Fibroblast of skin of scalp (primary cell): ENCODE results near the gene CGA.

Experiments used
- DNase-seq: peaks from one replicate; pipeline ENCODE4 v3.0.0-alpha.2; 2013

CGA gene

DNA sequence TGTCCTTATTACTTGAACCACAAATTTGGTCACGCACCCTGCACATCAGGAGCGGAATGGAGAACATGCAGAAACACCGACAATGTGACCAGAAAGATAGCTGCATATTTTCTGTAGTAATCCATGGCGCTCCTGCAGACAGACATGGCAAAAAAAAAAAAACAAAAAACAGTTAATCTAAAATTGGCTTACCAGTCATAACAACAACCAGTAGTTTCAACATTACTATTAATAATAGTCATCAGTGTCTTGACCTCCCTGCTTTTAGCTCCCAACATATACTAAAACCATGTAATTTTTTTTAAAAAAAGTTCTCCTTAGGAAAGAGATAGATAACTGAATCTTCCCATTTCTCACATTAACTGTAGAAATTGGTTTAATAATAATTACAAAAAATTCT is 6.8 kb downstream of the CGA start:
- no peak for DNase-seq

GRCh38 chr6:87082160-87082721 is 12.7 kb downstream of the CGA start:
- no peak for DNase-seq

DNA sequence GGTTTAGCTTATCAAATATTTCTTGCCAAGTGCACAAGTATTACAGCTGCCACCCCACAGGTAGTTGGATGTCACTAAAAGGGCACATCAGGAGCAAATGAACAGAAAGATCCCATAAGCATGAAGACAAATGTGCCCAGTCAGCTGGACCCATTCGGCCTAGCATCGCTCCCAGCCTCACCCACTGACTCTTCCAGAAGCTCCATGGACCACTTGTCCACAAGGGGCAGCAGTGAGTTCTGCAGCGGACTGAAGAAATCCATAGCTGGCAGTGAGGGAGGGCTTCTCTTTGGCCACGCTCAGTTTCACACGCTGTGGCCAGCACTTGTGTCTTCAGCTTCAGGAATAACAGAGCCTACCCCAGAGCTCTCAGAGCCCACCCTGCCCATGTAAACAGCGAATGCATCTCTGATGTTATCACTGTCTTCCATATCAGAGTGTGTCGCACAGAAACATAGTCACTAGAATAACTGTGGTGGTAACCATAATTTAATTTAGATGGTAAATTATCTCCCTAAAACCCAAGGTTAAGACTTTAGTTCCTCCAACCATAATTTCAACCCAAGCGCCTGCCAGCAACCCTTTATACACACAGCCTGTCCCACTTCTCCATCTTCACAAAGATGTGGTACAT is 15.8 kb downstream of the CGA start:
- peak; percentile 64 for DNase-seq

- DNase-seq: no peak
Measured at GRCh38 chr6:87075168-87075567, 19.7 kb downstream of the CGA start.

DNA sequence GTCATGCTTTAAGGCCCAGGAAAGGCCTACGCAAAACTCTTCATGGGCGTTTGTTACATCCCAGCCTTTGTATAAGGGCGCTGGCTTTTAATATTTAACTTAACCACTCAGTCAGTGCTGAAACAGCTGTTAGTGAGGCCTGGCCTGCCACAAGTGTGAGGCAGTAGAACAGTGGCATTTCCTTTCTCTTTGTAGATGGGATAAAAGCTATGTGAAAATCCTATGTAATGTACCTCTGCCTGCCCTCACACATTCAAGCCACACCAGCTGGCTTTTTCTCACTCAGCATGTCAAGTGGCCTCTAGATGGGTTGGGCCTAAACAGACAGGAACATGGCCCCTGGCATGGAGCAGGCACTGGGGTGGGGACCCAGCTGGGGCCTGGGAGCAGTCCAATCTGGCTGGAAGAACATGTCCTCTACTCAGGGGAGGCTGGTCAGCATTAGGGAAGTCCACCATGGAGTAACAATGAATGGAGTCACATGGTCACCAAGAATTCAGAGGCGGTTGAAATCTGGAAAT is 20.7 kb downstream of the CGA start:
- DNase-seq: no peak

DNA sequence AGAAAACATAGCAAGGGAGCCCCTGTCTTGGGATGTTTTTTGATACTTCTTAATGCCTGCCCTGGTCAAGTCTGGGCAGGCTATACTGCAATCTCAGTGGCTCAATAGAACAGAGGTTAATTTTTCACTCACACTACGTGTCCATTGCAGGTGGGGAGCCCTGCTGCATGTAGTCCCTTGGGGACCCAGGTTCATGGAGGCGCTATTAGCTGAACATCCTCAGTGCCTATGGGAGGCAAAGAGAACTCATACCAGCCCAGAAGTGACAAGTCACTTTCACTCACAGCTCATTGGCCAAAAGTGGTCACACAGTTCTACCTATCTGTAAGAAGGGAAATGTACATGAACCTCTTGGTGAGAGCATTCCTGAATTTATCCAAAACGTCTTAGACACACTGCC is 23.2 kb downstream of the CGA start:
- DNase-seq: no peak

GRCh38 chr6:87070741-87071140 is 24.2 kb downstream of the CGA start:
- no peak for DNase-seq

DNA sequence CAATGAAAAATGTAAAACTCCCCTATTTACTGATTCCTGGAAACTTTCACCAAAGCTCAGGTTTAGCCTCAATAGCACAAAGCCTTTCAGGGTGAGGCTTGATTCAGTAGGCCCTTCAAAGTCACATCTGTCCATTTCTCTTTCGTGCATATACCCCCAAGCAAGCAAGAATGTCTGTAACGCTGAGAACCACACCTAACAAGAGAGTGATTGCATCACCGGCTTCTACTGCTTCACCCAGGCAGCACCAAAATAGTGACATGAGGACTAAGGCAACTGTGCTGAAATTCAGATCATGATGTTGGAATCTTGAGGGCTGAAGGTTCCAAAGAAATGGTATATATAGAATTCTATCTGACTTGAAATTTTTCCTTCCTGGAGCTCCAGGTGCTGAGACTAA is 26.1 kb downstream of the CGA start:
- no peak for DNase-seq

DNA sequence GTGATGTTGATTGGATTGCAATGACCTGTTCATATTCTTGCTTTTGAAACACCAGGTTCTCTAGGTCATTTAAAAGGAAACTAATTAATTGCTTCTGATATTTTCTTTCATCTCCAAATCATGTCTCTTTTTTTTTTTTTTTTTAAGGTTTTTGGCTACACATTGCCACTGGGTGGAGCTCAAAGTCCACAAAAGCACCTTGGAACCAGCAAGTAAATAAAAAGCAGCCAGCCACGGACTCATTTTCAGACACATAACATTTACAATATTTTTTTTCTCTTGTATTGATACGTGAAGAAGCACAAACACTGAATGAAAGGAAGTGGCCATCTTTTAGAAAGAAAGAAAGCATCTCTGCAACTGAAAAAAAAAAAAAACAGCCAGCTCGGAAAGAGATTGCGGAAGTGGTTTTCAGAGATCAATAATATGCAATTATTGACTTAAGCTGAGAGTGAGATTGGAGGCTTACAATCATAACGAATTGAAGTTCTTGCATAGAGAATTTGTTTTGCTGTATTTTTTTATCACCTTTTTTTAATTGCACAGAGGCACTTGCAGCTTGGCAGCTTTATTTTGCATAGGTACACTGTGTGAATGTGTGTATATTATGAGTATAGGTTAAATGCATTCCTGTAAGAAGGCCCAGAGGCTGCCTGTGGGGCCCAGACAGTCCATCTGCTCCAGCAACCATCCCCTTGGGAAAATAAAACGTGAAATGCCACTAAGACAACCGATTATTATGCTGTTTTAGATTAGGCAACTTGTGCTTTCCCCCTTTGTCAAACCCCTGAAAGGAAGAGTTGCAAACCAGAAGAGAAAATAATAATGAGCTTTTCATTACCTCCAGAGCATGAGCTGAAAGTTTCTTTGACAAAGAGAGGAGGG is 28.2 kb downstream of the CGA start:
- peak; percentile 72 for DNase-seq

DNA sequence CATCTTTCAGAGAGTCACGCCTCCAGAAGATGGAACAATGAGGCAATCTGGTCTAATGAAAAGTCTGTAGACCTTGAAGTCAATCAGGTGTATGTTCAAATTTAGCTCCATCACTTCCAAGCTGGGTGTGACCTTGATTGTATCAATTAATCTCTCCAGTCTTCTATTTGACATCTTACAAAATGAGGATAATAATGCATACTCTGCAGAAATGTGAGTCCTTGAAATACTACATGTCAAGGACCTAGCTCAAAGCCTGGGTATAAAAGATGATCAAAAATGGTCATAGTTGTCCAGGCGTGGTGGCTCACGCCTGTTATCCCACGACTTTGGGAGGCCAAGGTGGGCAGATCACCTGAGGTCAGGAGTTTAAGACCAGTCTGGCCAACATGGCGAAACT is 29.8 kb downstream of the CGA start:
- no peak for DNase-seq

- no peak for DNase-seq
Measured at GRCh38 chr6:87059943-87060342, 35.0 kb downstream of the CGA start.

GRCh38 chr6:87054143-87054833 is 40.6 kb downstream of the CGA start:
- DNase-seq: no peak

DNA sequence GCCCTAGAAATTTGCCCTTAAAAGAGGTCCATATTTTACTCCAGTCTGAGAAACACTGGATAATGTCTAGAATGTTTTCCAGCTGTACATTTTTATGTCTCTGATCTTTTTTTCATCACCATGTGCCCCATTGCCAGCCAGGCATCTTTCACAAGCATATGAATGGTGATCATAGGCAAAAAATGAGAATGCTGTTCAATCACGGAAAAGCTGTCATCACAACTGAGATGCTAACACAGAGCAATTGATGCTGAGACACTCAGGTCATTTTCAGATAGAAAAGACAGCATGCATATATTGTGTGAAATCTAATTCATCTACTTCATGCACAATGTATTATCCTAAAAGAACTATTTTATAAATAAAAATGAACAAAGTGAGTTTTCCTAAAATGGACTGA is 41.6 kb downstream of the CGA start:
- DNase-seq: no peak

GRCh38 chr6:87049779-87050178 is 45.1 kb downstream of the CGA start:
- DNase-seq: no peak

DNA sequence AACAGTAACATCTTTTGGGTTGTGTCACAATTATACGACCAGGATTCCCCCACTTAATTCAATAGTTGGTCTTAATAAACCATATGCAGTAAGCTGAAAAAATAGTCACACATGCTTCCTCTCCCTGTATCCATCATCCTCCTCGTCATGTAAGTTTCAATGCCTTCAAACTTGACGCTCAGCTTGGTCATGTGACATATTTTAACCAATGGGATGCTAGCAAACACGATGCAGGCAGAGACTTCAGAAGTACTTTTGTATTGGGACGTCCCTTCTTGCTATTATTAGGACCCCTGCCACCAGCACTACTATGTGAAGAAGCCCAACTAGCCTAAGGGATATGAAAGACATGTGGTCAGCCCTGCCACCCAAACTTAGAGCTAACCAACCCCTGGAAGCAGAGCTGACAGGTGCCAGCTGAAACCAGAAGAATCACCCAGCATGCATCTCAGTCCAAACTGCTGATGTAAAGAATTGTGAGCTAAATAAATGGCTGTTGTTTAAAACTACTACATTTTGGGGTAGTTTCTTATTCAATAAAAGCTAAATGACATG is 49.3 kb downstream of the CGA start:
- no peak for DNase-seq

GRCh38 chr6:87040729-87041128 is 54.2 kb downstream of the CGA start:
- DNase-seq: no peak
